Spleen (tissue), 13 donors: ENCODE measurements around the gene OR52K1. TPM values are rescaled to one million over a fixed set of nuclear protein-coding genes. Genes with fewer than 3 reads are reported as not detected.
A peak's percentile ranks its signal among the peaks of the same experiment; 100 is the strongest.

Experiments used
- DNase-seq: peaks from one replicate; pipeline ENCODE4 v3.0.0-alpha.2; 2020
- H3K27ac ChIP-seq, 8 donors: fragments of 200-600 bp; sonication (generic) in 7 of 8; 1 replicate in 4 of 8; 2 replicates in 4 of 8; pipeline versions ENCODE4 v1.5.0 to v1.8.0; 2016 to 2021; ENCODE audit warnings: inconsistent platforms in 4 of 8, mild to moderate bottlenecking in 4 of 8, moderate library complexity in 1 of 8
- H3K27me3 ChIP-seq, 7 donors: fragments of 200-600 bp; sonication (generic) in 6 of 7; replicated peaks in 1 of 7; 1 replicate in 4 of 7; 2 replicates in 3 of 7; pipeline versions ENCODE4 v1.5.0 to v1.8.0; 2016 to 2021; ENCODE audit warnings: inconsistent platforms in 3 of 7, mild to moderate bottlenecking in 1 of 7
- H3K36me3 ChIP-seq, 6 donors: fragments of 200-600 bp; sonication (generic) in 5 of 6; 1 replicate in 4 of 6; 2 replicates in 2 of 6; pipeline versions ENCODE4 v1.5.0 to v1.8.0; 2016 to 2021; ENCODE audit warnings: inconsistent platforms in 2 of 6
- H3K4me1 ChIP-seq, 6 donors: fragments of 200-600 bp; sonication (generic) in 5 of 6; 1 replicate in 3 of 6; 2 replicates in 3 of 6; pipeline versions ENCODE4 v1.5.0 to v1.8.0; 2016 to 2021; ENCODE audit warnings: inconsistent platforms in 3 of 6
- H3K4me3 ChIP-seq, 8 donors: fragments of 200-600 bp; sonication (generic) in 7 of 8; 1 replicate in 4 of 8; 2 replicates in 4 of 8; pipeline versions ENCODE4 v1.5.0 to v1.8.0; 2016 to 2021; ENCODE audit warnings: inconsistent platforms in 4 of 8, mild to moderate bottlenecking in 4 of 8, moderate library complexity in 2 of 8
- H3K9me3 ChIP-seq, 8 donors: fragments of 200-600 bp; sonication (generic) in 7 of 8; 1 replicate in 4 of 8; 2 replicates in 4 of 8; pipeline versions ENCODE4 v1.5.0 to v1.8.0; 2016 to 2021; ENCODE audit warnings: inconsistent platforms in 4 of 8
- CTCF ChIP-seq, 11 experiments: fragments of 200-600 bp in 7 of 11; fragments of 450-650 bp in 4 of 11; sonication (generic) in 4 of 11; IDR thresholded peaks in 8 of 11; conservative IDR thresholded peaks in 3 of 11; 1 replicate in 7 of 11; 2 replicates in 4 of 11; pipeline versions ENCODE4 v1.4.0 to v1.8.0; 2016 to 2021; ENCODE audit warnings: antibody characterized with exemption in 11 of 11, inconsistent platforms in 4 of 11, mild to moderate bottlenecking in 1 of 11
- POLR2A ChIP-seq, 3 donors: fragments of 450-650 bp; IDR thresholded peaks; one replicate each; pipeline ENCODE4 v1.5.1; 2017; ENCODE audit warnings: antibody characterized with exemption in 3 of 3, mild to moderate bottlenecking in 1 of 3
- POLR2AphosphoS5 ChIP-seq, 3 donors: sonication (generic); formaldehyde crosslinking; IDR thresholded peaks; one replicate each; pipeline ENCODE4 v1.5.1; 2017; ENCODE audit warnings: antibody characterized with exemption in 3 of 3
- WGBS, 5 donors: extraction: QIAGEN DNeasy Blood & Tissue Kit in 3 of 5; methylation state at CpG; one replicate each; pipeline versions ENCODE4 v1.1.5 to v1.1.7; 2013 to 2018; 5-methylcytosine and 5-hydroxymethylcytosine counted together
- intact Hi-C: fragments of 100-400 bp; cut with DNase I; formaldehyde crosslinking; loops from one replicate; pipeline ENCODE4 v1.15.0; 2023; ENCODE audit warnings: low total_unique reads
- long read RNA-seq, 2 donors: transcript quantifications; one replicate each; lab custom pipeline, GENCODE V29; 2026
- polyA plus RNA-seq, 3 donors: library from polyadenylated mRNA; stranded (reverse); fragments of 200-250 nt; gene quantifications; one replicate each; pipeline ENCODE4 v1.2.1, GENCODE V29; 2013
- total RNA-seq, 7 donors: library from RNA; depleted of rRNA in 3 of 7; stranded (reverse); fragments of >200 nt in 3 of 7; fragmentation: NEBNext Ultra II Directional in 4 of 7; extraction: Animal tissue kit (Norgen Biotek cat#: 25700) in 4 of 7; gene quantifications; one replicate each; pipeline versions ENCODE4 v1.1.0 to v1.2.1, GENCODE V29; 2016 to 2021
- donor health status: healthy with polysubstance abuse.
- donor health status: DM: no; HTN: no; CAD: no; lungs with moderate emphysema.
- donor health status: DM: no; HTN: no; CAD: no.
- donor health status: Bipolar disorder and iron deficiency.
- donor health status: healthy.
- donor health status: DM: no; HTN: no; CAD: no.
- donor health status: DM: yes; HTN: yes; CAD: no.

The OR52K1 gene
- total RNA-seq (under 1 TPM; 0.09 to 0.85 (median 0.30) TPM), polyA plus RNA-seq (not detected)
- long read RNA-seq, donor 1 = 0 reads
- long read RNA-seq, donor 2 = 0 reads

GRCh38 chr11:4482445-4482844, at the start of gene OR52K1:
Gene OR52K1 (plus strand): TSS chr11:4482646. CDS start chr11:4488901, 6,255 bp downstream.
- WGBS, 5 donors = 39 to 64% (median 45%) methylated on average over 2 of the region's 2 CpGs
- intact Hi-C loops = no loop called here

DNA sequence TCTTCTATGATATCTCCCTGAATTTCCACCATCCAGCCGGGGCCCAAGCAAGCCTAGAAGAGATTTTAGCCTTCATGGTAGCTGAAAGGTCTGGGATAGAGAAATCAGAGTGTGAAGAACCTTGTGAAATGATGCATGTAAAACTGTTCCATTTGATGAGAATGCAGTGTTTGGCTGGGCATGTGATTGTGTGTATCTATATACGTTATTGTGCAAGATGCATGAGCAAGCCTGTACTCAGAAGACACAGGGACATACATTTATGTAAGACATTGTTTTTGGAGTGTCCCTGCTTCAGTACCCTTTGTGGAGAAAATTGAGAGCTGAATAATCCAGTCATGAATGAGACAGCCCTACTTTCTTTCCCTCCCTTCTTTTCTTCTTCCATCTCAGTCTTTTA, 48.6 kb upstream of the OR52K1 start:
- TF ChIP-seq POLR2A (IDR thresholded peaks at IDR 0.05) = no peak
- no peak for TF ChIP-seq POLR2AphosphoS5 (IDR thresholded peaks at IDR 0.05)
- no peak for TF ChIP-seq CTCF (IDR thresholded peaks at IDR 0.05 in 8 of 11, conservative IDR thresholded peaks at IDR 0.05 in 3 of 11)
- H3K27ac ChIP-seq = peak overlapping the region in 4 of 8 donors; percentile 28 to 78 (median 55)
- no peaks in the 10 kb centered on the region for H3K36me3 ChIP-seq
- WGBS, 5 donors = 34 to 63% (median 59%) methylated on average over 2 of the region's 2 CpGs
- DNase-seq = no peak
- H3K4me3 ChIP-seq = peak overlapping the region in 1 of 8 donors; percentile 15
- H3K4me1 ChIP-seq = peaks cover 0 to 21% (median 3%) of the 10 kb centered on the region in 6 donors
- intact Hi-C loops = no loop called here
- H3K27me3 ChIP-seq = no peaks in the 10 kb centered on the region
- no peaks in the 10 kb centered on the region for H3K9me3 ChIP-seq

More at GRCh38 chr11:4482445-4482844, at the start of gene OR52K1:
- H3K36me3 ChIP-seq = no peaks in the 10 kb centered on the region
- H3K27me3 ChIP-seq = no peaks in the 10 kb centered on the region
- no peak within 1 kb of the TSS for H3K27ac ChIP-seq
- no peak for TF ChIP-seq POLR2AphosphoS5 (IDR thresholded peaks at IDR 0.05)
- TF ChIP-seq POLR2A (IDR thresholded peaks at IDR 0.05) = no peak
- TF ChIP-seq CTCF (IDR thresholded peaks at IDR 0.05 in 8 of 11, conservative IDR thresholded peaks at IDR 0.05 in 3 of 11) = no peak
- H3K9me3 ChIP-seq = no peaks in the 10 kb centered on the region
- DNase-seq = no peak
- no peak within 1 kb of the TSS for H3K4me3 ChIP-seq
- peaks cover 0 to 9% (median 0%) of the 10 kb centered on the region in 6 donors for H3K4me1 ChIP-seq

- 70 to 80% (median 71%) methylated on average over 1 of the region's 1 CpG for WGBS, 5 donors
Observed at GRCh38 chr11:4436411-4436810, 46.0 kb upstream of the OR52K1 start.

More at GRCh38 chr11:4436411-4436810, 46.0 kb upstream of the OR52K1 start:
- no peaks in the 10 kb centered on the region for H3K27me3 ChIP-seq
- intact Hi-C loops = no loop called here
- DNase-seq = no peak
- peaks cover 0 to 23% (median 3%) of the 10 kb centered on the region in 6 donors for H3K4me1 ChIP-seq
- H3K9me3 ChIP-seq = peaks cover 0 to 4% (median 0%) of the 10 kb centered on the region in 8 donors
- TF ChIP-seq POLR2A (IDR thresholded peaks at IDR 0.05) (no peak), CTCF (IDR thresholded peaks at IDR 0.05 in 8 of 11, conservative IDR thresholded peaks at IDR 0.05 in 3 of 11) (no peak), POLR2AphosphoS5 (IDR thresholded peaks at IDR 0.05) (no peak)
- peak overlapping the region in 4 of 8 donors; percentile 4 to 71 (median 39) for H3K27ac ChIP-seq
- H3K4me3 ChIP-seq = no peak overlapping the region
- H3K36me3 ChIP-seq = no peaks in the 10 kb centered on the region
